ENCODE data around the gene HK2.
"Not testable (repeated sequence)": the region's sequence is repeated elsewhere in the genome, so short reads cannot be mapped to it uniquely, and the experiment has no call there.

Gene HK2

DNA sequence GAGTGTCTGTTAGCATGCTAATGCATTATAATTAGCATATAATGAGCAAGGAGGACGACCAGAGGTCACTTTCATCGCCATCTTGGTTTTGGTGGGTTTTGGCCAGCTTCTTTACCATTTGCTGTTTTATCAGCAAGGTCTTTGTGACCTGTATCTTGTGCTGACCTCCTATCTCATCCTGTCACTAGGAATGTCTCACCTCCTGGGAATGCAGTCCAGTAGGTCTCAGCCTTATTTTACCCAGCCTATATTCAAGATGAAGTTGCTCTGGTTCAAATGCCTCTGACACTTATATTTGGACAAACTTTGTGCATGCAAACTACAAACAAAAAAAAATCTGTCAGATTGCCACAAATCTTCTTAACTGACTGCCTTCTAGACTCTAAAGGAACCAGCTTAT lies 66.3 kb downstream of the HK2 start:
- not testable (repeated sequence) for DNase-seq

DNA sequence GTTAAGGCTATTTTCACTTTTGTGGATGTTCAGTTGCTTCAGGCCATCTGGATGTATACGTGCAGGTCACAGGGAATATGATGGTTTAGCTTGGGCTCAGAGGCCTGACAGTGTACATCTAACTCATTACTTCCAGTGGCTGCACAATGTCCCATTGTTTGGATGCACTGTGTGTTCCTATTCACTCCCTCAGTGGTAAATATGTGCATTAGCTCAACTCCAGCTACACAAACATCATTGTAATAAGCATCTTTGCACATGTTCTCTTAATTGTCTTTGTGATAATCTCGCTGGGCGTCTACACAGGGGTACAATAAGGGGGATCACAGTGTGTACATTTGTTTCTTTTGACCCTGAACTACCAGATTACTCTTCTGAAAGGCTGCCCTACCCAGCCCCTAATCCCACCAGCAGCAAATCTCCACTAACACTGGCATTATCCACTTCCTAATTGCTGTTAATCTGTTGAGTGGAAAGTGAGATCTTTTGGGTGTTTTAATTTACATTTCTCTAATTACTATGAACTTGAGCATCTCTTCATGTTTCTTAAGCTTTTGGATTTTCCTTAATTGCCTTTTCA lies 68.4 kb downstream of the HK2 start:
- no peak for DNase-seq

DNA sequence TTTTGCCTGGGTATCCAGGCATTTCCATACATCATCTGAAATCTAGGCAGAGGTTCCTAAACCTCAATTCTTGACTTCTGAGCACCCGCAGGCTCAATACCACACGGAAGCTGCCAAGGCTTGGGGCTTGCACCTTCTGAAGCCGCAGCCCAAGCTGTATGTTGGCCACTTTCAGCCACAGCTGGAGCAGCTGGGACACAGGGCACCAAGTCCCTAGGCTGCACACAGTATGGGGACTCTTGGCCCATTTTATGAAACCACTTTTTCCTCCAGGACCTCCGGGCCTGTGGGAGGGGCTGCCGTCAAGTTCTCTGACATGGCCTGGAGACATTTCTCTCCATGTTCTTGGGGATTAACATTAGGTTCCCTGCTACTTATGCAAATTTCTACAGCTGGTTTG lies 72.5 kb downstream of the HK2 start:
- no peak for DNase-seq

DNA sequence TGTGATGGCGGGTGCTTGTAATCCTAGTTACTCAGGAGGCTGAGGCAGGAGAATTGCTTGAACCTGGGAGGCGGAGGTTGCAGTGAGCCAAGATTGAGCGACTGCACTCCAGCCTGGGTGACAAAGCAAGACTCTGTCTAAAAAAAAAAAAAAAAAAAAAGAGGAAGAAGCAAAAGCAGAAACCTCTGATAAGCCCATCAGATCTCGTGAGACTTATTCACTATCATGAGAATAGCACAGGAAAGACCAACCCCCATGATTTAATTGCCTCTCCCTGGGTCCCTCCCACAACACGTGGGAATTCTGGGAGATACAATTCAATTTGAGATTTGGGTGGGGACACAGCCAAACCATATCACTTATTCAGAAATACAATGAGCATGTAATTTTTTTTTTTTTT lies 73.6 kb downstream of the HK2 start:
- not testable (repeated sequence) for DNase-seq

DNA sequence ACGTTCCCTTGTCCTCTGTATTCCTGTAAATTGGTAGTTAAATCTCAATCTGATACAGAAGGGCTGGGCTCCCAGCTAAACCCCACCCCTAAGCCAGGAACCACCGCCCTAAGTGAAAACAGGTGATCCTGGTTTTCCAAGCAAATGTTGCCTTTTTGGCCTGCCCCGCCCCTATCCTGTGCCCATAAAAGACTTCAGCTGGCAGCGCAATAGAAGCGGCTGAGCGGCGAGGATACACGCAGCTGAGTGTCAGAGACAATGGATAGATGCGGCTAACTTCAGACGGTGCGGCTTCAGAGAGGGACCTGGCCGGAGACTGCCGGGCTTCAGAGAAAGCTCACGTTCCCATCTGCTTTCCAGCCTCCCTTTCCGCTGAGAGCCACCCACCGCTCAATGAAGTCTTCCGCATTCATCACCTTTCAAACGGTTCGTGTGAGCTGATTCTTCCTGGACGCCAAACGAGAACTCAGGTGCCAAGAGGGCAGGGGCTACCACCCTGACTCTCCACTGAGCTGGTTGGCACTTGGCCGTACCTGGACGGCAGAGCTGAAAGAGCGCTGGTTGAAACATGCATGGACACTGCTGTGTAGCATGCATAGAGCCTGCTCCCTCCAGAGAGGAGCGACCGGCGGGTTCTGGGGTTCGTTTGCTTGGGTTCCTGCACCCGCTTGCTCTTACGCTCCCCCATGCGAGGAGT lies 75.0 kb downstream of the HK2 start:
- no peak for DNase-seq

DNA sequence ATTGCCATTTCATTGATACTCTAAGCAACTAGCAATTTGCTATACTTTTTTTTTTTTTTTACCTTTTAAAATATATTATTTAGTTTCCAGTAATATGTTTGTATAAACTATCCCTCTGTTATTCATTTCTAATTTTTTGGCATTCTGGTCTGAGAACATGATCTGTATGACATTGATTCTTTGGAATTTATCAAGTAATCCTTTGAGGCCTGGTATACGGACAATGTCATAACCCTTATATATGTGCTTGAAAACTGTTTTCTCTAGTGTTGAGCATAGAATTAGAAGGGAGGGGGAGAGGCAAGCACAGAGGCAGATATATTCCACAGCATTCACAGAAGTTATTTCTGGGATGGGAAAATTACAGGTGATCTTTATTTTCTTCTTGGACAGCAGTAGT lies 76.3 kb downstream of the HK2 start:
- no peak for DNase-seq

DNA sequence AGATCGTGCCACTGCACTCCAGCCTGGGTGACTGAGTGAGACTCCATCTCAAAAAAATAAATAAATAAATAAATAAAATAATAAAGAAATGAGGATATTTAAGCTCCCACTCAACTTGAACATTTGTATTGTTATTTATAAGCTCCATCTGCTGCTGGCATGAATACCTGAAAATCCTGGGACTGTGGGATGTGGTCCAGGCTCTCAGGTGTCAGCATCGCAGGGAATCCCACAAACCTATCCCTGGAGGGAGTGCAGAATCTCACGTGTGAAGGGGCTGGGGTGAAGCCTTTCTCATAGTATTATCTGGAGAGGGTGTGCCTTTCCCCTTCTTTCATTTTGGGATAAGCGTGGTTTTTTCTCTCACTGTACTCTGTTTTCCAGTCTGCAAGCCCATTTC lies 77.1 kb downstream of the HK2 start:
- DNase-seq: no peak

DNA sequence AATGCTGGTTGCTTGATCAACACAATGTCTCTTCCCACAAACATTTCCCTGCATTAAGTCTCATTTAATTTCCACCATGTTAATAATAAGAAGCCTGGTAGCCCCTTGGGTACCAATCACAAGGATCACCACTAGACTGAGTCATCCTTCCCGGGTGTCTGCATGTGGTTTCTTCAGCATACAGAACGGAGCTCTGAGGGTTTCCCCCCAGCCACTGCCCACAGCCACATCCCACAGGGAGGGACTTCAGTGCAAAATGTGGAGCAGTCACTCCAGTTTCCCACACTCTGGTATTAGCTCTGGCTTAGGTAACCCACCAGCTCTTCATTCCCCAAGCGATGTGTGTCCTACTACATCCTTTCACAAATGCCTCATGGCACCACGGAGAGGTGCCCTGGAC lies 81.8 kb downstream of the HK2 start:
- no peak for DNase-seq

DNA sequence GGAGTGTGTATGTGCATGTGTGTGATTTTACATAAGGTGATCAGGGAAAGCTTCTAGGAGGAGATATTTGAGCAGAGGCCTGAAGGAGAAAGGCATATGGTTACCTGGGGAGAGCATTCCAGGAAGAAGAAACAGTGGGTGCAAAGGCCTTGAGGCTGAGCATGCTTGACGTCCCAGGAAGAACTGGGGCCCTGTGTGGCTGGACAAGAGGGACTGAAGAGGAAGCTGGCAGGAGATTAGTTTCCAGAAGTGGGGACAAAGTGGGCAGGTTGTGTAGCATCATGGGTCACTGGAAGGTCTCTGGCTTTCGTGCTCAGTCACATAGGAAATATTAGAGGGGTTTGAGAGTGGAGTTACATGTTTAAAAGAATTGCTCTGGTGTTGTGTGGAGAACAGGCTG lies 82.5 kb downstream of the HK2 start:
- no peak for DNase-seq

DNA sequence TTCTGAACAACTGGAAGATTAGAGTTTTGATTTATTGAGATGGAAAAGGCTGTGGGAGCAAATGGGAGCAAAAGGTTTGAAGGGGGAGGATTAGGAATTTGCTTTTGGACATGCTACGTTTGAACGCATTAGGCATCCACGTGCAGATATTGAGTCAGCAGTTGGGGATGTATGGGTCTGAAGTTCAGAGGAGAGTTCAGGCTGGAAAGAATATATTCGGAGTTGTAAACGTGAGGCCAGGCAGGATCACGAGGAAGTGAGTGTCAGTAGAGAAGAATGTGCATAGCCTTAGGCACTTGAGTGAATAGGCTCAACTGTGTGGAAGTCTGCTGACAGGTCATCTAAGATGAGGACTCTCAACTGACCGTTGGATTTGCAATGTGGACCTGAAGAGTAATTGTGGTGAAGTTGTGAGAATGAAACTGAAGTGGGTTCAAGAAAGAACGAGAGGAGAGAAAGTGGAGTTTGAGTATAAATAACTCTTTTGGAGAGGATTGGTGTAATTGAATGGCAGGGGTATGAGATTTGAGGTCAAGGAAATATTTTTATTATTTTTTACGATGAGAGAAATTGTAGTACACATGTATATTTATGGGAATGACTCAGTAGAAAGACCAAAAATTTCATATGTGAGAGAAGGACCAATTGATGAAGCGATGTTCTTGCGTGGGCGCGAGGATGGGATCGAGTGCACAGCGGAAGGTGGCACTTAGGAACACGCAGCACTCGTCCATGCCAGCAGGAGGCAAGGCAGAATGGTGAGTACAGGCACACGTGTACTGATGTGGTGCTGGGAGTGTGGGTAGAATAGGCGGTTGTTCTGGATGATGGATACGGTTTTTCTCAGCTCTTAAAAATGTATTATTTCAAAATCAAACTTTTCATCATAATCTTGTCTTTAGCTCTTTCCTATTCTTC lies 84.0 kb downstream of the HK2 start:
- DNase-seq: no peak

DNA sequence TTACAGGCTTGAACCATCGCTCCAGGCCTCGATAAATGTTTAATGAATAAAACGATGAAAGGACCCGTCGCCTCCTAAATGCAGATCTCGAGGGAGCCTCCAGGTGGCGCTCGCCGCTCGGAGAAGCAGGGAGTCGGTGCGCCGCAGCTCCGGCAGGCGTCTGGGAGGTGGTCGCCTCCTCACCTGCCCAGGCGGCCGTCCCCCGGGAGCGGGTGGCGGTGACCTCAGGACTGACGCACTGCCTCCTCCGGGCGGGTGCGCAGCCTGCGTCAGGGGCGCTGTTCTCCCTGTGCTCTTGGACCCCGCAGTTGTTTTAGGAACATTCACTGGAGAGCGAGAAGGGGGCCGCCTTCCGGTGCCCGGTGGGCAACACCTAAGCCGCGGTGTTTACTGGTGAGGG lies 85.9 kb downstream of the HK2 start:
- no peak for DNase-seq

DNA sequence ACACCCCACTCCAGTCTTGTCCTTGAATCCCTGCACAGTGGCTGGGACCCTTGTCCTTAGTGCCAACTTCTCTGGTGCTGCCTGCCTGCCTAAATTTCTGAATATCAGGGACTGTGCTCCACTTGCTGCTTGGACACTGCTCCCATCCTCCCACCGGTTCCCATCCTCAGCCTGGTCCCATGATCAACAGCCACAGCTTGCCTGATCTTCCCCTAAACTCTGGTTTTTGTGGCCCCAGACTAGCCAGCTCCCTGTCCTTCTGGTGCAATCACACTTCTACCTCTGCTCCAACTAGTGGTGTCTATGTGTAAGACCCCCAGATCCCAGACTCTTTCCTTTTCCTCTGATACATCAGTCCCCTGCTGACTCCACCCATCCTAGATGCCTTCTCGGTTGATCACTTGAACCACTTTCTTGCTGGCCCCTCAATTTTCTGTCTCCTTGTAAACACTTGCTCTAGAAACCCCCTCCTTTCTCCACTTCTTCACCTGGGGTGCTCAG lies 87.4 kb downstream of the HK2 start:
- no peak for DNase-seq

DNA sequence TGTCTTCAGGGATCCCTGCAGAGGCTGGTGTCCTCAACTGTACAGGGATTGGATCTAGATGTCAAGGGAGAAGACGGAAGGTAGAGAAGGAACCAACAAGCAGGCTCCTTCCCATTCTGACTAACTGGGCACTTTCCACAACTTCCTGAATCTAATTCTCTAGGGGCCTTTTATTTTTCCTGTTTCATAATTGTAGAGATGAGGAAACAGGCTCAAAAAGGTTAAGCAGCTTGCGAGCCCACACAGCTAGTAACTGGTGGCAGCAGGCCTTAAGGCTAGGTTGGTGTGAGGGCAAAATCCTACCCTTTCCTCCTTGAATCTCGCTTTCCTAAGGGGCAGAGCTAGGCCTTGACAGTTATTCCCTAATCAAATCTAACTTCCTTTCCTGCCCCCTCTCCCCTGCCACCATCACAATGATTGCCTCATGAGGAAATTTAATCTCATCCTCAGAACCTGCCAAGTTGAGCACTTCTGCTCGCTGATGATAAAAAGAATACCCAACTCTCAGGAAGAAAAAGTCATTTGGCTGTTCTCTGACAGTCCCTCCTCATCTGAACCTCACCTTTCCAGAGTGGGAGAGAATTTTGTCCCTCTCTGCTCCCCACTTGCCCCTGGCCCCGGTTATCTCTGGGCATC lies 88.8 kb downstream of the HK2 start:
- no peak for DNase-seq

DNA sequence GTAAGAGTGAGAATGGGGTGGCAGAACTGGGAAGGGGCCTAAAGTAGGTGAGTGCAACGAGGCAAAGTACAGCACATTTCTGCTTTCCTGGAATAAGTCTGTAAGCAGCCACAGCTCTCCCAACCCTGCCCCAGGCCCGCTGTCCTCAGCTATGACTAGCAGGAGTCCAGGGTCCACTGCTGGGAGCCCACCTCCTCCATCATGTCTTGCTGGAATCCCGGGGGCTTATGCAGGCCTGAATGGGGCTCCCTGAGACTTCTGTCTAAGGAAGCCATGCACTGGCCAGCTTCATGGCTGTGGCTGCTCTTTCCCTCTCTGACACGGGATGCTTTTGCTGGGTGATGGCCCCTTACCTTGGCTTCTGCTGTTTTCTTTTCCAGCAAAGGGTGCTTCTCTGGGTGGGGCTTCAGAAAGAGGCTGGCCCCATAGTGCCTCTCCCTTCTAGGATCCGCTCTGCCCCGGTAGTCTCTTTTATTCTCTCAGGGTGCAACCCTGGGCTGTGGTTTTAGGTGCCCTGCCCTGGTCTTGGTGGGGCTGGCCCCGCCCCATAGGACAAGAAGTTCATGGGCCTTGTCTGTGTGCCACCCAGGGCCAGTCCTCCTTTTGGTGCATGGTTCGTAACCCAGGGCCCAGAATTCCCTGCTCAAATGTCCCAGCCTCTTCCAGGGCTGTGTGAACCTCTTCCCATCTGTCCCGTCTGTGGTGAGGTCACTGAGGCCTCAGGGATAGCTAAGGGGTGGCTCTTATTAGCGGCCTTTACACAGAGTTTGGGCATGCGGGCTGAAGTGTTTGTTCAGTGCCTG lies 90.7 kb downstream of the HK2 start:
- DNase-seq: no peak

DNA sequence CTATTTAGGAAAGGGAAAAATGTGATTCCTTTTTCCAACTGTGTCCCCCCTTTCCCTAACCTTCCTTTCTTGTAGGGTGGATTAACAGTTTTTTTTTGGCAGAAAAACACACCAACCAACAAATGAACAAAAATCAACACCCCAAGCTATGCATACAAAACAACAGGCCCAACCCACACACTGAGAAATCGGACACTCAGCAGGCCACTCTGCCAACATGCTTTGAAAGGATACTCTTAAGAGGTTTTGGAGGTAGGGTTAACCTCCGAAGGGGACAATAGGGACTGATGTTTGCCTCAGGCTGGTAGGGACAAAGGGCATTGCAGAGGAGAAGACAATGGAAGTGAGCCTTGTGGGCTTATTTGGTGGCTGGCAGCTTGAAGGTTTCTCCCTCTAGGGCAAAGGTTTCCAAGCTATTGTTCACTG lies 91.4 kb downstream of the HK2 start:
- no peak for DNase-seq

DNA sequence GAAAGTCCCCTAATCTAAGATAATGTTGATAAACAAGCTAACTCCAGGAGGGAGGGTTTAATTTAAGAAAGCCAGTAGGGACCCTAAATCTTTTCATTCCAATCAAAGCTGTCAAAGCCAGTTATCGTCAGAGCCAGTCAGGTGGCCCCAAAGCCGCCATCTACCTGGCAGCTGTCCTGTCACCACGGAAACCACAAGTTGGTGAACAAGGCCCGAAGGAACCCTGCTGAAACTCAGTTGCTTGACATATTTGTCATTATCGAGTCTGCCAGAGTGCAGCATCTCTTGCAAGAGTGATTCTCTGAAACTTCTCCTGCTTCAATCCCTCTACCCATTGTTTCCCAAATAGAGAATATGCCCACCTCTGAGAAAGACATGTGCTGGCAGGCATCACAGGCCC lies 93.7 kb downstream of the HK2 start:
- DNase-seq: no peak

DNA sequence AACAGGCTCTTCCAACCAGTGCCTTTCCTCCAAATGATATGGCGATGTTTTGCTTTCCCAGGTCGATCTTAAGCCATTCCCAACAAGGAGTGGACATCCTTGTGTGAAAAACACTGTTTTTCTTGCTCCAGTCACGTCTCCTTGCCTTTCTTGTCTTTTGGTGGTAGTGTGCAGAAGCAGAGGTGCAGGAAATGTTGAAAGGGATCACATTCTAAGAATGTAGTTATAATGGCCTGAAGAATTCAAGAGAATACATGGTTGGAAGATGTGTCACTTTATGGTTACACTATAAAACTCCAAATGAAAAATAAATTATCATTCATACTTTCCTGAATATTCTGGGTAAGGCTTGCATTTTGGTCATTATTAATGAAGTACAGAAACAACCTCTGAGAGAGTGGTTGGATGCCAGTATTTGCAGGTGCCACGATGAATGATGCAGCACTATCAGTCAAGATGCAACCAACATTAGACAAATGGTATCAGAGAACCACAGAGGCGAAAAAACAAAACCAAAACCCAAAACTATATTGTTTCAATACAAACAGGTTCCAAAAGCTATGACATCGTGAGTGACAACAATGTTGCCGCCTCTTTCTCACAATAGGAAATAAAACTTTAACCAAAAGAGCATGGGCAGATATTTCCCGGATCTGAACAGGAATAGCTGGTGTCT lies 97.0 kb downstream of the HK2 start:
- DNase-seq: no peak

DNA sequence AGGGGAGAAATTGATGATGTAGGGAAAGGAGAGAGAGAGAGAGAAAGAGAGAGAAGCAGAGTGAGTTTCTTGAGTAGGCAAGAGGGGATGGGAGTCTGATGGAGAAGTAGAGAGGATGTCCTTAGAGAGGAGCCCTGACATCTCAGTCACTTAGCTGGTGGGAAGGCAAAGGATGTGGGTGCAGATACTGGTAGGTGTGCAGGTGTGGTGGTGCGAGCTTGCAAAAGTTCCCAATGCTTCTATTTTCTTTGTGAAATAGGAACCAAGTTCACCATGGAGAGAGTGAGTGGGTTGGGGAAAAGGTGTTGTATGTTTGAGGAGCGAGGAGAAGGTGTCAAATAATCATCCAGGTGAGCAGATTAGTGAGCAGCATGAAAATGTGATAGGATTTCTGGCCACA lies 98.0 kb downstream of the HK2 start:
- no peak for DNase-seq

DNA sequence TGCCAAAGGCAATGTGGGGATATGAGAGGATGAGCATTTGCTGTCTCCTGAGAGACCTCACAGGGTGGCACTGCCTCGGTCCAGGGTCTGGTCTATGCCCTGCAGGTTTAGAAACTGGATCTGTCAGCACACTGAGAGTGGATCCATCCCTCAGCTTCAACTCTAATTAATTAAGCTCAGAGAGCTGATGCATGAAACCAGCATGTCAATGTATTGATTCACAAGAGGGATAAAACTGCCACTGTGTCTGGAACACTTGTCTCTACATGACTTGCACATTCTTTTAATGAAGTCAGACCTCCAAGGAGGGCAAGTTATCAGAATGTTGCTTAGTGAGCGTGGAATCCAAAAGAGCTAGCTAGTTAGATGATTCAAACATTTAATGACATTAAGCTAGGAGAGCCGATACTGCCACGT lies 102.1 kb downstream of the HK2 start:
- no peak for DNase-seq

DNA sequence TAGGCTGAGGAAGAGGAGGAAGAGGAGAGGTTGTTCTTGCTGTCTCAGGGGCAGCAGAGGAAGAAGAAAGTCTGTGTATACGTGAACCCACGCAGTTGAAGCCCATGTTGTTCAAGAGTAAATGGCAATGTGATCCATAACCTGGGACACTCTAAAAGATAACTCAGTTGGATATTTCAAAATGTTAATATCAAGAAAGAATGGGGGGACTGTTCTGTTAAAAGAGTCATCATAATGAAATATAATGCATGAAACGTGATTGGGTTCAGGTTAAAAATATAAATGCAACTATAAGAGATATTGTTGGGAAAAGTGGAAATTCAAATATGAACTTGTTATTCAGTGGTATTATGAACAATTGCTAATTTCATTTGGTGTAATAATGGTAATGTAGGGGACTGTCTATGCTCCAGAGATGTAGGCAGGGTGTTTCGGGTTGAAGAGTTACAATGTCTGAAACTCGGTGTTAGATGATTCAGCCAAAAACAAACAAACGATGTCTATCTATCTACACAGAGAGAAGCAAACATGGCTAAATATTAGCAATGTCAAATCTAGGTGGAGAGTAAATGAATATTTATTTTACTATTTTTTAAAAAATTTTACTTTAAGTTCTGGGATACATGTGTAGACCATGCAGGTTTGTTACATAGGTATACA lies 103.4 kb downstream of the HK2 start:
- no peak for DNase-seq

DNA sequence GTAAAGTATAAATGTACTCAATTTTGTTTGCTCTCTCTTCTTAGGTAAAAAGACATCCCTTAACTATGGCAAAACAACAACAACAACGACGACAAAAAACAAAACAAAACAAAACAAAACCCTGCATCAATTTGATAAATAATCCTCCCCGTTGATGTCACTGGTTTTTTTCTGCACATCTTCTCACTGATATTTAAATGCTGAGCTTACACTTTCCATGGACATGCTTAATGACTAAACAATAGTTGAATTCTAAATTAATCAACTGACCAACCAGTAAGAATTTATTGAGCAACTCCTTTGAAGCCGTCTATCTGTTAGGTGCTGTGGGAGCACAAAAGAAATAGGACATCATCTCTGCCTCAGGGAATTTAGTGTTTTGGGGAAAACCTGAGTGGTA lies 104.3 kb downstream of the HK2 start:
- no peak for DNase-seq

Data from NCI-H187 (cell line).